ENCODE data around the gene NSDHL.
"Not testable (repeated sequence)": the region's sequence is repeated elsewhere in the genome, so short reads cannot be mapped to it uniquely, and the experiment has no call there.

NSDHL gene

DNA sequence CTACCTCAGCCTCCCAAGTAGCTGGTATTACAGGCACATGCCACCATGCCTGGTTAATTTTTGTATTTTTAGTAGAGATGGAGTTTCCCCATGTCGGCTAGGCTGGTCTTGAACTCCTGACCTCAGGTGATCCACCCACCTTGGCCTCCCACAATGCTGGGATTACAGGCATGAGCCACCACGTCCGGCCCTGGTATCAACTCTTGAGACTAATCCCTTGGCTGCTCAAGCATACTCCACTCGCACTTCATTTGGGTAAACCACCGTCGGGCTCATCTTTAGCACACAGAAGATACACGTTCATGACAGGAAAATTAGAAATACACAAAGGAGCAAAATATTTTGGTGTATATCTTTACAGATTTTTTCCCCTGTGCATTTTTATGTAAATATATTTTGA lies 79.2 kb downstream of the NSDHL start:
- in situ Hi-C loops (cut with HindIII; ENCODE audit: low sequenced_read_pairs) = not testable (repeated sequence)

DNA sequence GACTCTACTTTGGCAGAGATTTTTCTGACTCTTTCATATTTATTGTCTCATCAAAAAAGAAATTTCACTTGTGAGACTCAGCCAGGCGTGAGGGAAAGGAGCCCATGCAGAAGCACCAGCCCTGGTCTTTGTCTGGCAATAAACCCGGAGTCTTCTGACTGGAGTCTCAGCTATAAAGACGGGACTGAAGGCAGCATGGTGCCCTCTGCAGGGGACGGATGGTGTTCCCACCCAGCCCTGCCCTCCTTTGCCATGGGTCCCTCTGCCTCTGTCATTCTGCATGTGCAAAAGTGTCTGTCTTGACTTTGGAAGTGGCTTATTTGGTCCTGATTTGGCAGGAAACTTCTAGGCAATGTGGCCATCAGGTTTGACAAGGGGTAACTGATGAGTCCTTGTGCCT lies 81.2 kb downstream of the NSDHL start:
- in situ Hi-C loops (cut with HindIII; ENCODE audit: low sequenced_read_pairs) = no loop called here

DNA sequence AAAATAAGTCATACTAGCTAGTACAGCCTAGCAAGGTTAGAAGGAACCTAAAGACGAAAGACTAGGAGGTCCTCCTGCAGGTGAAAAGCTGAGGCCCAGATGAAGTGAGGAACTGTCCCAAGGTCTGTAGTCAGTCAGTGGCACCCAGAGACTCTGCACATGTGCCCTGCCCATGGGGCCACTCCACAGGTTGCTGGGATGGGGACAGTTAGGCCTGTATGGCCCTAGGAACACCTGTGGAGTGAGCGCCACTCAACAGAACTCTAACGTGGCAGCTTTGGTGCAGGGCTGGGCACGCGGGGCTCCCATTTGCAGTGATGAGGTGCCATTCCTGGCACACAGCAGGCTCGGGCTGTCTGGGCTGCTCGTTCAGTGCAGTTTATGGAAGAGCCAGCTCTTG lies 81.8 kb downstream of the NSDHL start:
- in situ Hi-C loops (cut with HindIII; ENCODE audit: low sequenced_read_pairs) = no loop called here

DNA sequence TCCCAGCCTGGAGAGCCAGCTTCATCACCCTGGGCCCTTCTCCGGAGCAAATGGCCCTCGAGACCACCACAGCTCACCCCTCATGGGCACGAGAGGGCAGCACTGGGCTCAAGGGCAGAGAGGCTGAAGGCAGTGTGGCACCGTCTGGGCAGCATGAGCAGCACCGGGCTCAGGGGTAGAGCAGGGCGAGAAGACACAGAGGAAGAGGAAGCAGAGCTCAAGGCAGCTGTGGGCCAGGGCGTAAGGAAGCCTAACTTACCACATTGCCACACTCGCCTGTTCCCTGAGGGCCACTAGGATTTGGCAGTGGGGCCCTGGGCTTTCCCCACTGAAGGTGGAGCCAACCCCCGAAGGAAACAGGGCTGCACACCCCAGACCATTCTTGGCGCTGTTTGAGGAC lies 82.5 kb downstream of the NSDHL start:
- in situ Hi-C loops (cut with HindIII; ENCODE audit: low sequenced_read_pairs) = no loop called here

DNA sequence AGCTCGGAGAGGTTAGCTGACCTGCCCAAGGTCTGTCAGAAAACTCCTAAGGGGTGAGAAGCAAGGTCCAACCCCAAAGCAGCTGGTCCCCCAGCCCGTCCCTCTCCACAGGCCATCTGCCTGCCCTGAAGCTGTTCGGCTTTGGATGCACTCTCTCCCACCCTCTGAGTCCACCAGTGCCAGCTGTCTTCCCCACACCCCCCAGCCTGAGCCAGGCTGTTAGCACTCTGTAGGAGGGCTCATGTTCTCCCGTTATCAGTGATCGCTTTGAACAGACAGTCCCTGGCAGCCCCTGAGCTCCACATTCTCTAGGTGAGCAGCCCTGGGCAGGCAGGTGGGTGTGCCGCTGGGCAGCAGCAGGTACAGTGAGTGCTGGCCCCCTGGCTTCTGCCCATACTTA lies 83.0 kb downstream of the NSDHL start:
- in situ Hi-C loops (cut with HindIII; ENCODE audit: low sequenced_read_pairs) = no loop called here

DNA sequence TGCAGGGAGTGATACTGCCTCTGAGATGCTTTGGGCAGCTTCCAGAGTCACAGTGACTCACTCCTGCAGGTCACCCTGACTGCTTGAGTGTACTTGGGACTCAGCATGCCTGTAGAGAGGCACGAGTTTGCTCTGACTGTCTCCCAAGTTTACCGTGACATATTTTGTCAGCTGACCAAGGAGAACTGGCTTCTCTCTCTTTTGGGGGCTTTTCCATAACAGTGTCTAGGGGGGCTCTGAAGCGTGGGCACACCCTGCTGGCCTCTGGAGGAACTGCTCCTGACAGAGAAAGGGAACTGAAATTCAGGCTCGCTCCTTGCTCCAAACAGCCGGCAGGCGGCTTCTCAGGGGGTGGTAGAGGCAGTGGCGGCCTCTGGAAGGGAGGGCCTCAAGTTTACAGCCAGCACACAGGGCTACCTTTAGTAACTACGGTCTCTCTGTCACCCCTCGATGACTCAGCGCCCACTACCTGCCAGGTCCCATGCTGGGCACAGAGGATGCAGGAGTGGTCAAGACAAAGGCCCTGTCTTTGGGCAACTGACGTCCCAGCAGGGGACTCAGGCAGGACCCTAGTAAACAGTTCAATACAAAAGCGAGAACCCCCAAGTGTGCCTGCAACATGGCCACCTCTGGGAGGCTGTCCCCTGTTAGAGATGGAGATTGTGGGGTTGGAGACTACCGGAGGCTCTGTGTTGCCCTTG lies 84.8 kb downstream of the NSDHL start:
- in situ Hi-C loops (cut with HindIII; ENCODE audit: low sequenced_read_pairs) = no loop called here

DNA sequence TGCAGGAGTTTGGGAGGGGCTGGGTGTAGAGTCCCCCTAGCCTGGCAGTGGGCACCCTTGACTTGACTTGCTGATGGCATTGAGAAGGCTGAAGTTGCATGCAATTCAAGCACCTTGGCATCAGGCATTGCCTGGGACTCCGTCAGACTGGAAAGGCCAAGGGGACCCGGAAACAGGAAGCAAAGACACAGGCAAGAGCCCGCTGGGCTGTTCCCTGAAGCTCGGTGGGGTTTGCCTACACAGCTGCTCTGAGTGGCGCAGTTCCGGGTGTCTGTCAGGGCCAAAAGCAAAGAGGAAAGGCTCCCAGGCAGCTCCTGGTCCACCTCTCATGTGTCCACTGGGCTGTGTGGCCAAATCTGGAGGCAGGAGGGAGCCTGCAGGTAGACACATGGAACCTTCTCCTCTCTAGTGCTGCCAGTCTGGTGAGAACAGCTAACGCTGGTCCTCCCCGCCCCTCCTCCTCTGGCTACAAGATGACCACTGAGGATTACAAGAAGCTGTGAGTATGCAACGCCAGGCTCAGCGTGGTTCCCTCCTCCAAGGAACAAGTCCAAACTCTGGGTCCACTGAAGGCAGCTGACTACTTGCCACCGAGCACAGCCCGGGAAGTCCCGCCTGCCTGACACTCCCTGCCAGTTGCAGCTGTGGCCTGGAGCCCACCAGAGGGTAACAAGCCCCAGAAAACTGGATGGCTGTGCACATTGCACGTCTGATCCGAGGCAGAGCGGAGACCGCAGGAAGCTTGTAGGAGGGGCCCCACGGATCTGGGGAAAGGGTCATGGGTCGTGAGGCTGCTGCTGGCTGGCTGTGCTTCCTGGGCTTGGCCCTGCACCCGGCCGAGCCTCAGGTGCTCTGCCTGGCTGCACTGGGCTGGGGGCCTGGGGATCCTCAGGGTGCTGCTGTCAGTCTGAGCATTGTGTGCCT lies 87.1 kb downstream of the NSDHL start:
- in situ Hi-C loops (cut with HindIII; ENCODE audit: low sequenced_read_pairs) = no loop called here

DNA sequence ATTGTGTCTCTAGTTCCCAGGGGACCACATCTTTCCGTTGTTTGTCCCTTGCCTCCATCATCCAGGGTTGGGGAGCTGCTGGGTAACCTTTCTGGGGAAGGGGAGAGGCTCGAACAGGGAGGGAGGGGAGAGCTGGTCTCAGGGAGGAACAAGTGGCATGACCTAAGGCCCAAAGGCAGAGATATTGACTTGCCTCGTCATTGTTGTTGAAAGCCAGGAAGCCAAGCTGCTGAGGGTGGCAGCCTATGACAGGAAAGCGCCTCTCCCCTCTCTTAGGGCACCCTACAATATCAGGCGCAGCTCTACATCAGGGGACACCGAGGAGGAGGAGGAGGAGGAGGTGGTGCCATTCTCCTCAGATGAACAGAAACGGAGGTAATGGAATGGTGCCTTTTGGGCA lies 87.8 kb downstream of the NSDHL start:
- in situ Hi-C loops (cut with HindIII; ENCODE audit: low sequenced_read_pairs) = no loop called here
